HL-60/S4 treated with phorbol 12-myristate 13-acetate at 8.2 ng/mL for 4 days and 3 days (cell line): ENCODE measurements around the gene MRTFB.

Experiments
- in situ Hi-C: fragments of 300-500 bp; cut with MboI; formaldehyde crosslinking; loops from 2 replicates; pipeline ENCODE4 v1.15.0; 2022; ENCODE audit warnings: low sequenced_read_pairs

MRTFB gene

DNA sequence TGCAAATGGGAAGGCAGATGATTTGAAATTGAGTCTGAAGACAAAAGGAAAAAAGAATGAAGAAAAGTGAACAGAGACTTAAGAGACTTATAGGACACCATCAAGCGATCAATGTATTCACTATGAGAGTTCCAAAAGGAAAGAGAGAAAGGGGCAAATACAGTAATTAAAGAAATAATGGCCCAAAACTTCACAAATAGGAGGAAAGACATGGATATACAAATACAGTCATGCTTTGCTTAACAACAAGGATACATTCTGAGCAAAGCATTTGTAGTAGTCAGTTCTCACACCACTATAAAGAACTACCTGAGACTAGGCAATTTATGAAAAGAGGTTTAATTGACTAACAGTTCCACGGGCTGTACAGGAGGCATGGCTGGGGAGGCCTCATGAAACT, 152.5 kb downstream of the MRTFB start:
- in situ Hi-C loops, result no loop called here

- in situ Hi-C loops, result no loop called here
Observed at GRCh38 chr16:14225457-14225856, 154.3 kb downstream of the MRTFB start.

DNA sequence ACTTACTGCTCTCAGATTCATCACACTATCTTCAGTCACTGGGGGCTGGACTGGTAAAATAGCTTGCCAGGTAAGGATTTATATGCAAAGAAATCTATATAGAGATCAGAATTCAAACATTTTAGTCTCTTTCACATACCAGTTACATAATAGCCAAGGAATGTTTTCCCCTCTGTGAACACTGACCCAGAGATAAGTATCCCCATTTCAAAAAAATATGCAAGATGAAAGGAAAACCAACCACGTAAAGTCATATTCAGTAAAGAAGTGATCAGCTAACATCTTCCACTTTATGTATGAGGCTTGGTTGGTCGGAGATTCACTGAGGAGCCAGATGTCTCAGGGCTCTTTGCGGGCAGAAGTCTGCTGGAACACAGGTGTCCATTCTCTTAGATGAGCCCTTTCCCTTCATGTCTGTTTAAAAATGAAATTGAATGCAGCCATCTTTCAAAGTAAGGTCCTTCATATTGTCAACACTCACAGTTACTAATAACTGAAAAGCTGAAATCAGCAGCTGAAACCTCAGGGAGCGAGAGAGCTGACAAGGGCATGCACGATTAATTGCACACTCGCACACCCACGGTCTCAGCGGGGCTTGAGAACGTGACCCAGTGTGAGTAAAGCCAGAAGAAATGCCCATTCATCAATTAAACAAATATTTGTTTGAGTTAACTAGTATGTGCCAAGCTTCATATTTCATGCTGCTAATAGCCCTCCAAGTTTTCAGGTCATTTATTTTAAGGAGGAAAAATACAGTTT, 161.2 kb downstream of the MRTFB start:
- in situ Hi-C loops, result no loop called here

DNA sequence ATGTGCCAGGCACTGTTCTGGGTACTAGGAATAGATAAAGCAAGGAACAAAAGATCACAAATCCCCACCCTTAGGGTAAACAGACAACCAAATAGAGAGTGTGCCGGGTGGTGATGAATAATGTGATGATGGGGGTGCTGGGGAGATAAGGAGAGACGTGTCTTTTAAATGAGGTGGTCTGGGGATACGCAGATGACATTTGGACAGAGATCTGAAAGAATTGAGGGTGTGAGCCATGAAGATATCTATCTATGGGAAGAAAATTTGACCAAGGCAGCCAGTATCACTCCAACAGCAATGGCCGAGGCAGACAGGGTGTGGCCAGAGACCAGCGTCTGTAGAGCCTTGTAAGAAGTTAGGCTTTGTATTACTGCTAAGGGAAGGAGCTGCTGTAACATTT, 165.3 kb downstream of the MRTFB start:
- in situ Hi-C loops, result no loop called here

- in situ Hi-C loops, result no loop called here
Observed at GRCh38 chr16:14238756-14239155, 167.6 kb downstream of the MRTFB start.

DNA sequence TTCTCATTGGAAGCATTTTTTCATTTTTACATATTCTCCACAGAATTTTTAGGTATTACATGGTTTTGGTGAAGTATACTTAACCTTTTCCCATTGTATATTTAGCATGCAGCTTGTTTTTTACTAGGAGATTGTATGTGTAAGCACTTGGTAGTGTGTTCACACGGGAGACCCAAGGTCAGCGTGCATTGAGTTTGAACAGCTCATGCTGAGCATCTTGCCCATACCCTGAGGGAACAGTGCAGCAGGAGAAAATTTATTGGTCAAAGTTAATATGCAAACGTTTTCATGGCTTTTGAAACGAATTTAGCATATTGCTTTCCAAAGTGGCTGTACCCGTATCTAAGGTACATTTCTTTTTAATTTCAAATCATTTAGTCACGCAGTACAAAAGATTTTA, 168.7 kb downstream of the MRTFB start:
- in situ Hi-C loops, result no loop called here

- in situ Hi-C loops, result no loop called here
Observed at GRCh38 chr16:14240219-14240843, 169.2 kb downstream of the MRTFB start.

DNA sequence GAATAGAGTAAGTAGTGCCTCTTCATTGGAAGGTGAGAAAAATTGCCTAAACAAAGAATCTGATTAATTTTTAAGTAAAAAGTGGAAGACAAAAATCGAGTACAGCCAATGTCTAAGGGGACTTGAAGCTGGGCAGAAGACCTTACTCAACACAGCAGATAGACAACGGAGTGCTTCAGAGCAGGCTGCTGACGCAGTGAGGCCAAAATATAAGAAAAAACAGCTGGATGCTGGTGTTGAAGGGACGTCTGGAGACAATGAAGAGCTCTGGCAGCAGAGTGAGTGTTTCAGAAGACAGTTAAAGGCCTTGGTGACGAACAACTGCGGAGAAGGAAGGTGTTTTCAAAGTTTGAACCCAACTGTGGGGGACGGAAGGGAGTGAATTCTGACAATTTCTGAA, 169.8 kb downstream of the MRTFB start:
- in situ Hi-C loops, result no loop called here

GRCh38 chr16:14241631-14242030, 170.5 kb downstream of the MRTFB start:
- in situ Hi-C loops, result no loop called here

DNA sequence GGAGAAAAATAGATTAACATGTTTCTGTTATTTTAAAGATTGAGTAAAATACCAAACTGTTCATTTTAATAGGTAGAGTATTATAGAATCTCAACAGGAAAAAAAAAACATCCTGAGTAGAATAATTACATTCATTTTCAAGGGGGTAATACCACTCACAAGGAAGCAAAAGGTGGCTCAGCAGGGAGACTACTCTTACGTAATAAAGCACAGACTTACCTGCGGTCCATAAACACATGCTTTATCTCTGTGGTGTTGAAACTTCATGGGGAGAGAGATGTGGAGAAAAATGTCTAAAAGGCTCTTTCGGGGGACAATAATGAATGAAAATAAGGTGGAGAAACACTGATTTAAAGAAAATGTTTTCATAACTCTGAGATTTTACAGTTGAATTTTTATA, 171.7 kb downstream of the MRTFB start:
- in situ Hi-C loops, result no loop called here

DNA sequence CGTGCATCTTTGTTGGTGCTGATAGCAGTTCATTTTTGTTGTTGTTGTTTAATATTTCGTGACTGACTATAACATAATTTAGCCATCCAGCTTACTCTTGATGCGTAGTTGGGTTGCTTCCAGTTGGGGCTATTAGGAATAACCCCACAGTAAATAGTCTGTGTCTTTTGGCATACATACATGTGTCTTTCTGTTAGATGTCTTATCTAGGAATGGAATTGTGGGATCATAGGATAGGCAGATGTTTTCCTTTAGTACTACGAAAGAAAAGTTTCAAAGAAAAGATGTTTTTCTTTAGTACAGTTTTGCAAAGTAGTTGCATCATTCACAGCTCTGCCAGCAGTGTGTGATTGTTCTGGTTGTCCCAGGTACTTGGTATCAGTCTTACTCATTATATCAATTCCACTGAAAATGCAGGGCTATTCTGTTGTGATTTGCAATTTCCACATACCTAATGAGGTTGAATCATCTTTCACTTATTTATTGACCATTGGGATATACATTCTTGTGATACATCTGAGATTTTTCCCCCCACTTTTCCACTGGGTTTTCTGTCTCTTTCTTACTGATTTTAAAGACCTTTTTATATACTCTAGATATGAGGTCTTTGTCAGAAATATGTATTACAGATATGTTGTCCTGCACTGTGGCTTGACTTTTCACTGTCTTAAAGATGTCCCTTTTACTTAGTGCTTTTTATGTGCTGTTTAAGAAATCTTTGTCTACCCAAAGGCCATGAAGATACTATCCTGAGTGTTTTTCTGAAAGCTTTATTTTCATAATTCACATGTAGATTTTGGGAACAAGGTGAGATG, 173.3 kb downstream of the MRTFB start:
- in situ Hi-C loops, result no loop called here

- in situ Hi-C loops, result no loop called here
Observed at GRCh38 chr16:14248791-14249190, 177.7 kb downstream of the MRTFB start.

DNA sequence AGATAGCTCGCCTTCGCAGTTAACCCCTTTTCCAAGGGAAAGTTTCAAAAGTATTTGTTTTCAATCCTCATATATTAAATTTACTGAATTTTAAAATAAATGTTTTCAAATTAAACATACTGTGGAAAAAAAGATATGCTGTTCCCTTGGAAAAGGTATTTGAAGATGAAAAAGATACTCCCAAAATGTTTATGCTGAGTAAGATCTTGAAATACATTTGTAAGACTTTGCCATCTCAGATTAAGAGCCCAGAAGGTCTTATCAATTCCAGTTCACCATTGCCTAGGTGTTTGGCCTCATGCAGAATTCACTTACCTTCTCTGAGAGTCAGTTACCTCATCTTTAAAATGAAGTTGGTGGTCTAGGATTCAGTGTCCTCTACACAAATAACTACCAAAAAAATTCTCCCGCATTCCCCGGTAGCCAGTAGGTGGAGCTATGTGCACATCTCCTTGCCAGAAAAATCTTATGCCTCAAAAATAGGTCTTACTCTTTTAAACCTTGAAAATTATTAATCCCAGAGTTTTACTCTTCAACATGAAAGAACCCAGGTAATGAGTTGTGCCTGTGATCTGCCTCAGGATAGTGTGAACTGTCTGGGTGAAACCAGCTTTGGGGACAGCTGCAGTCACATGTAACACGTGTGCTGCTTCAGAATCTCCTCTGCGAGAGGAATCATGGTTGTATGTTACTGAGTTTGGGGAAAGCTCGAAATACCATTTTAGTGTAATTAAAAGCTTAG, 178.3 kb downstream of the MRTFB start:
- in situ Hi-C loops, result no loop called here

GRCh38 chr16:14251419-14251818, 180.3 kb downstream of the MRTFB start:
- in situ Hi-C loops, result no loop called here

DNA sequence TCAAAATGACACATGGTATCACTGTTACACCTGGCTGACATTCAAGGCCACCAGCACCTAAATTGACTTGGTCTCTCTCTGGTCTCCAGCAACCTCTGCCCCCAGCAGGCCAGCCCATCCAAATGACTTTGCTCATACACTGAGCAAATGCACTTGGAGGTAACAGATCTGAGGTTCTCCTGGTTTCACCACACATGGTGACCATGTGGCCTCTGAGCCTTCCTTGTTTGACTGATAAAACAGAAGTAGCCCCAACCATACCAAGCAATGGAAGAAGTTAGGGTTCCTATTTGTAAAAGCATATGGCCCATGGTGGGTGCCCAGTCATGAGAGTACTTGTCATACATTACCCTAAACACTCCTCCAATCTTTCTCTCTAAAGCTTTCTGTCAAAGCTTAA, 181.7 kb downstream of the MRTFB start:
- in situ Hi-C loops, result no loop called here

DNA sequence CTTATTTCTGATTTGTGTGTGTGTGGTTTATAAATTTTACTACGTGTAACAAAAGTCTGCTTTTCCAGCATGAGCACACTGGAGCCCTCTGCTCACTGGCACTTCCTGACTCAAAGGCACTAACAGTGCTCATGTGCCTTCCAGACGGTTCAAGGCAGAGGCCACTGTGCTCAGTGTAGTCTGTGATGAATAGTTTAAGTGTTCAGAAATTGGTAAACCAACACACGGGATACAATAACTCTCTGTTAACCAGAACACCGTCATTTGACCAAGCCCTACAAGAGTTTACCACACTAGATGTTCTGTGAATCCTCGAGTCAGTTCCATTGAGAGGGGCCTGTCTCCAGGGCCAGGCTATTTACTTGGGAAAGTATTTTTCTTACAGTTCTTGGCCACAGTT, 191.9 kb downstream of the MRTFB start:
- in situ Hi-C loops, result no loop called here

DNA sequence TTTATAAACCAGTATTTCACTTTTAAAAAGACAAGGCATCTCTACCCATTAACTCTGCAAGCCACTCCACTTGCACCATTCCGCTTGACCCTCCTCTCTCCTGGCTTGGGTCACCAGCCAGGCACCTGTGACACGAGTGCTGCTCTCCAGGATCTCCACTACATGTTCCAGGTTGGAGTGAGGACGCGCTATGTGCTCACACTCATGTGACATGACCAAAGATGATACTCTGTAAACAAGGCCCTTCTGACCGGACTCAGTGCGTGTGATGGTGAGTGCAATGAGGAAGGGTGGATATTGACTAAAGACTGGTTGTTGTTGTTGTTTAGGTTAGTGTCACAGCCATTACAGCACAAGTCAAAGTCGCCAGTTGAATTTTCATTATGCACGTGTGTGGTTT, 192.7 kb downstream of the MRTFB start:
- in situ Hi-C loops, result no loop called here

- in situ Hi-C loops, result no loop called here
Observed at GRCh38 chr16:14264327-14264943, 193.3 kb downstream of the MRTFB start.

DNA sequence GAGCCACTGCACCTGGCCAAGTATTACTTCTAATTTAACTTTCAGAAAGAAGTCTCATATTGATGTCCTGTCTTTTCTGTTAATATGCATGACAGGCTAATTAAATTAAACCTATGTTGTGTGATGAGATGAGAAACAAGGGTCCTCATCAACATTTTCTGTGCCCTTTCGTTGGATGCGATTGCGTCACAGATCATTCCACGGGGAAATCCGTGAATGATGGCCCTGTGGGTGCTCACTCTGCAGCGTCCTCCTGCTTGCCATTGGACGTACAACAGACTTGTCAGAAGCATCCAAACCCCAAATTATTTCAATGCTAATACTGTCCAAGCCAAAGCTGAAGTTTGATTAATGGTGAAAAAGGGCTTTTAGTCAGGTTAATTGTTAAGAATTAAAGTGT, 197.0 kb downstream of the MRTFB start:
- in situ Hi-C loops, result no loop called here

DNA sequence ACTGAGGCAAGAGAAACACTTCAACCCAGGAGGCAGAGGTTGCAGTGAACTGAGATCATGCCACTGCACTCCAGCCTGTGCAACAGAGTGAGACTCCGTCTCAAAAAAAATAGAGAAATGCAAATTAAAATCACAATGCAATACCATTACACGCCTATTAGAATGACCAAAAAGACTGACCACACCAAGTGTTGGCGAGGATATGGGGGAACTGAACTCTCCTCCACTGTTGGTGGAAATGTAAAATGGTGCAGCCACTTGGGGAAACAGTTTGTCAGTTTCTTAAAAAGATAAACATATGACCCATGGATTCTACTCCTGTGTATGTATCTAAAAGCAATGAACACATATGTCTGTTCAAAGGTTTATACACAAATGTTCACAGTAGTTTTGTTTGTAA, 204.8 kb downstream of the MRTFB start:
- in situ Hi-C loops, result loop anchor here (25.0 kb wide), 1 partner anchor 364 kb away; the partner anchor contains the start of gene ERCC4

- in situ Hi-C loops, result loop anchor here (25.0 kb wide), 1 partner anchor 366 kb away; the partner anchor contains the start of gene ERCC4
Observed at GRCh38 chr16:14278749-14279148, 207.6 kb downstream of the MRTFB start.
